Measurements from ENCODE around the gene SLC2A1. TPM values are rescaled to one million over a fixed set of nuclear protein-coding genes. Genes with fewer than 3 reads are reported as not detected.
"Not testable (repeated sequence)": the region's sequence is repeated elsewhere in the genome, so short reads cannot be mapped to it uniquely, and the experiment has no call there.

Gene SLC2A1
- total RNA-seq, 2 donors from 2014 or later = 105 to 131 TPM

DNA sequence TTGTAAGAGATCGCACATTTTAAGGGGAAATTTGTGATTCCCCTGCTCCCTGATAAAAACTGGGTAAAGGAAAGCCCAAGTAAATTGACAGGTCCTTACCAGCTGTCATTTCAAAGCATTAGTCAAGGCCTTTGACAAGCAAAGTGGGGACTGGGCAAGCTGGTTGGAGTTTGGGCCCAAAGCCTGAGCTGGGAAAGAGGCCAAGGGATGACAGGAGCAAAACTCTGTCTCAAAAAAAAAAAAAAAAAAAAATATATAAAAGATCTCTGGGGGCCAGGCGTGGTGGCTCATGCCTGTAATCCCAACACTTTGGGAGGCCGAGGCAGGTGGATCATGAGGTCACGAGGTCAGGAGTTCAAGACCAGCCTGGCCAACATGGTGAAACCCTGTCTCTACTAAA lies 36.9 kb downstream of the SLC2A1 start:
- H3K27me3 Mint-ChIP-seq = no peaks in the 10 kb centered on the region
- H3K27ac Mint-ChIP-seq = no peak overlapping the region
- no peak for DNase-seq (ENCODE audit: low spot score)
- H3K4me3 Mint-ChIP-seq = no peak overlapping the region
- H3K9me3 Mint-ChIP-seq = no peaks in the 10 kb centered on the region
- peaks cover 7% of the 10 kb centered on the region for H3K36me3 Mint-ChIP-seq
- peaks cover 26 to 33% of the 10 kb centered on the region in 2 donors for H3K4me1 Mint-ChIP-seq (ENCODE audit: low read depth in 2 of 2)
- no peak for ATAC-seq

DNA sequence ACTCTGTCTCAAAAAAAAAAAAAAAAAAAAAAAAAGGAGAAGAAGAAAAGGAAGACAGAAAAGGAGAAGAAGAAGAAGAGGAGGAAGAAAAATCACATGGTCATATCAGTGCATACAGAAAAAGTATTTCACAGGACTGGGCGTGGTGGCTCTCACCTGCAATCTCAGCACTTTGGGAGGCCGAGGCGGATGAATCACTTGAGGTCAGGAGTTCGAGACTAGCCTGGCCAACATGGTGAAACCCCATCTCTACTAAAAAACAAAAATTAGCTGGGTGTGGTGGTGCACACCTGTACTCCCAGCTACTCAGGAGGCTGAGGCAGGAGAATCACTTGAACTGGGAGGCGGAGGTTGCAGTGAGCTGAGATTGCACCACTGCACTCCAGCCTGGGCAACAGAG lies 39.0 kb downstream of the SLC2A1 start:
- not testable (repeated sequence) for ATAC-seq, H3K27me3 Mint-ChIP-seq, H3K4me3 Mint-ChIP-seq, H3K36me3 Mint-ChIP-seq, H3K9me3 Mint-ChIP-seq, H3K27ac Mint-ChIP-seq
- DNase-seq (ENCODE audit: low spot score) = peak; percentile 15
- peaks cover 26 to 35% of the 10 kb centered on the region in 2 donors for H3K4me1 Mint-ChIP-seq (ENCODE audit: low read depth in 2 of 2)

DNA sequence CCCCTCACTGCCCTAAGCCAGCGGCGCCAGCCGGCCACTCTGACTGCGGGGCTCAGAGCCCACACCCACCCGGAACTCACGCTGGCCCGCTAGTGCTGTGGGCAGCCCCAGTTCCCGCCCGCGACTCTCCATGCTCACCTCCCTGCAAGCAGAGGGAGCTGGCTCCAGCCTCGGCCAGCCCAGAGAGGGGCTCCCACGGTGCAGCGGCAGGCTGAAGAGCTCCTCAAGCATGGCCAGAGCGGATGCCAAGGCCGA lies 41.5 kb downstream of the SLC2A1 start:
- no peak for DNase-seq (ENCODE audit: low spot score)
- no peak overlapping the region for H3K4me3 Mint-ChIP-seq
- H3K27ac Mint-ChIP-seq = no peak overlapping the region
- no peaks in the 10 kb centered on the region for H3K27me3 Mint-ChIP-seq
- no peaks in the 10 kb centered on the region for H3K9me3 Mint-ChIP-seq
- ATAC-seq = no peak
- peaks cover 12% of the 10 kb centered on the region for H3K36me3 Mint-ChIP-seq
- H3K4me1 Mint-ChIP-seq (ENCODE audit: low read depth in 2 of 2) = peaks cover 22 to 26% of the 10 kb centered on the region in 2 donors

DNA sequence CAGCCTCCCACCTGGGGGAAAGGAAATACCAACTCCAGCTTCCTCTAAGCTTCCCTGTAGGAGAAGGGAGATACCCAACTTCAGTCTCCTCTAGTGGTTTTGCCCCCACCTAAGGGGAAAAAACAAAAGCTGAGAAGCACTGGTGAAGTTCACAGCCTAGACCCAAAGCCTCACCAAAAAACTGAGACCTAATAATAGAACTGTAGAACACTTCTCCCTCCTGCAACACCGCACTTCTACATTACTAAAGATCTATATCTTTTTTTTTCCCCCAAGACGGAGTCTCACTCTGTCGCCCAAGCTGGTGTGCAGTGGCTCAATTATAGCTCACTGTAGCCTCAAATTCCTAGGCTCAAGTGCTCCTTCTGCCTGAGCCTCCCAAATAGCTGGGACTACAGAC lies 43.2 kb downstream of the SLC2A1 start:
- no peak for ATAC-seq
- Mint-ChIP-seq H3K4me3 (no peak overlapping the region), H3K36me3 (peaks cover 12% of the 10 kb centered on the region), H3K27ac (peak overlapping the region in 1 of 2 donors; percentile 14), H3K4me1 (ENCODE audit: low read depth in 2 of 2) (peaks cover 22 to 26% of the 10 kb centered on the region in 2 donors), H3K9me3 (no peaks in the 10 kb centered on the region), H3K27me3 (no peaks in the 10 kb centered on the region)
- DNase-seq (ENCODE audit: low spot score) = no peak

DNA sequence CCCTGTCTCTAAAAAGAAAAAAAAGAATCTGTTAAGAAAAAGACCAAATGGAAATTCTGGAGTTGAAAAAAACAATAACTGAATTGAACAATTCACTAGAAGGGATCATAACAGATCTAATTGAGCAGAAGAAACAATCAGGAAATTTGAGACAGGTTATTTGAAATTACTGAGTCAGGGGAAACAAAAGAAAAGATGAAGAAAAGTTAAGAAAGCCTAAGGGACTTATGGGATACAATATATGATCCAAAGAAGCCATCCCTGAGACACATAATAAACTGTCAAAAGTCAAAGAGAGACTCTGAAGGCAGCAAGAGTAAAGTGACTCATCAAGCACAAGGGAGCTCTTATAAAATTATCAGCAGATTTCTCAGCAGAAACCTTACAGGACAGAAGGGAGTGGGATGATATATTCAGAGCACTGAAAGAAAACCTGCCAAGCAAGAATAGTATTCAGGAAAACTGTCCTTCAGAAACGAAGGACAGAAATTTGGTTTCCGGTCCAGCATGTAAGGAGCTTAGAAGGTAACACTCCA lies 44.5 kb downstream of the SLC2A1 start:
- Mint-ChIP-seq H3K4me1 (ENCODE audit: low read depth in 2 of 2) (peaks cover 22 to 26% of the 10 kb centered on the region in 2 donors), H3K27ac (no peak overlapping the region), H3K36me3 (peaks cover 12% of the 10 kb centered on the region), H3K27me3 (no peaks in the 10 kb centered on the region), H3K9me3 (no peaks in the 10 kb centered on the region), H3K4me3 (no peak overlapping the region)
- DNase-seq (ENCODE audit: low spot score) (no peak), ATAC-seq (no peak)

DNA sequence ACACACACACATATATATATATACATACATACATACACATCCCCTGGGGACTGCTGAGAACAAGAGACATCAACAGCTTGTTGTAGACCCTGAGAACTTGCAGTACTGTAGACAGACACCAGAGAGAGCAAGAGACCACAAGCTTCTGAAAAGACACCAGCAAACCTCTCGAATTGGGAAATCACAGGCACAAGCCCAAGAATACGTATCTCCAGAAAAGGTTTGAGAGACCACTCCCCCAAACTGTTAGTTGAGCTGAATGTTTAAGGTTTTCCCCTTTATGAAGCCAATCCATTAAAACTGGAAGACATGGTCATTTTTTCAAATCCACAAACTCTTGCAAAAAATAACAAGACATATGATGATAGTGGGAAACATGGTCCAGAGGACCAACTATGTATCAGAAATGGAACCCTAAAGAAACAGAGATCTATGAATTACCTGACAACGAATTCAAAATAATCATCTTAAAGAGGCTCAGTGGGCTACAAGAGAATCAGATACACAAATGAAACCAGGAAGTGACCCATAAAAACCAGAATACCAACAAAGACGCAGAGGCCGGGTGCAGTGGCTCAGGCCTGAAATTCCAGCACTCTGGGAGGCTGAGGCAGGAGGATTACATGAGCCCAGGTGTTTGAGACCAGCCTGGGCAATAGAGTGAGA lies 45.1 kb downstream of the SLC2A1 start:
- Mint-ChIP-seq H3K27ac (no peak overlapping the region), H3K4me3 (no peak overlapping the region)

DNA sequence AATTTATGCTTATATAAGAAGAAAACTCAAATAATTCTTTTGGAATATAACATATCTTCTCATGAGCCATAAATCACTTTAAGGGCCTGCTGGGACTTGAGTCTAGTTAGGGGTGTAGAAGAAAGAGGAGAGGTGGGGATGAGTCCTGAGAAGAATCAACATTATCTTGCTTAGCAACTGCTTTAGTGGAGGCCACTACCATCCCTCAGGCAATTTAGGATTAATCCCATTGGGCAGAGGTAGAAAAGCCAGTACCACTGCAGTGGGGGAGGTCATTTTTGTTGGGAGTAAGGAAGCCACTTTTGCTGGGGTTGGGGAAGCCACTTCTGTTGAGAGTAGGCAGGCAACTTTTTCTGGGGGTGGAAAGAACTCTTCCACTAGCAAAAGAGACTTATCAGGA lies 47.7 kb downstream of the SLC2A1 start:
- H3K27me3 Mint-ChIP-seq = no peaks in the 10 kb centered on the region
- peaks cover 19 to 23% of the 10 kb centered on the region in 2 donors for H3K4me1 Mint-ChIP-seq (ENCODE audit: low read depth in 2 of 2)
- ATAC-seq (no peak), DNase-seq (ENCODE audit: low spot score) (no peak)
- H3K4me3 Mint-ChIP-seq = no peak overlapping the region
- no peak overlapping the region for H3K27ac Mint-ChIP-seq
- H3K9me3 Mint-ChIP-seq = no peaks in the 10 kb centered on the region
- H3K36me3 Mint-ChIP-seq = peaks cover 12% of the 10 kb centered on the region

More for the DNA sequence above, 45.1 kb downstream of the SLC2A1 start:
- DNase-seq (ENCODE audit: low spot score) = no peak
- peaks cover 12% of the 10 kb centered on the region for H3K36me3 Mint-ChIP-seq
- no peaks in the 10 kb centered on the region for H3K9me3 Mint-ChIP-seq
- peaks cover 22 to 26% of the 10 kb centered on the region in 2 donors for H3K4me1 Mint-ChIP-seq (ENCODE audit: low read depth in 2 of 2)
- peak; percentile 82 to 84 for ATAC-seq
- H3K27me3 Mint-ChIP-seq = no peaks in the 10 kb centered on the region

DNA sequence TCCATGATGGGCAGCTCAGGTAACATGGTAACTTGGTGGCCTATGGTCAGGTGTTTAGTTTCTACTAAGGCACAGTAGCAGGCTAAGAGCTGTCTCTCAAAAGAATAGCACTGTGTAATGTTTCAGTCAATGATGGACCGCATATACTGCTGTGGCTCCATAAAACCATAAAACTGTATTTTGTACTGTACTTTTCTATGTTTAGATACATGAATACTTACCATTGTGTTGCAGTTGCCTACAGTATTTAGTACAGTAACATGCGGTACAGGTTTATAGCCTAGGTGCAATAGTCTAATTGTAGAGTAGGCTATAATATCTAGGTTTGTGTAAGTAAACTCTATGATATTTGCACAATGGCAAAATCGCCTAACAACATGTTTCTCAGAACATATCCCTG lies 50.6 kb downstream of the SLC2A1 start:
- no peaks in the 10 kb centered on the region for H3K4me1 Mint-ChIP-seq (ENCODE audit: low read depth in 2 of 2)

DNA sequence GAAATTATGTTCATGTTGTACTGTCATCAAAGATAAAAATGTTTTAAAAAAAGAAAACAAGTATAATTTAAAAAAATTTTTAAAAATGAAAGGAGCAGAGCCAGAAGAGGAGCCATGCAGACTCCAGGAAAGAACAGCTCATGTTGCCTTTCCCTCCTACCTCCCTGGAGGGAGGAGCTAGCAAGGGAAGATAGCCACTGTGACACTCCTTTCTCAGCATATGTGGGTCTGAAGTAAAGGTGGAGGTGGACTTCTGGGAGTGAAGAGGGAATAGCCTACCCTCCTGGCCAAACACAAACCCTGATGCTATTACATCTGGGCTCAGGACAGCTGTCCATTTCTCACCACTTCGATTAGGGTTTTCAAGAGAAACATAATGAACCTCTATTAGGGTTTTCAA lies 54.2 kb downstream of the SLC2A1 start:
- Mint-ChIP-seq H3K27ac (no peak overlapping the region), H3K4me3 (no peak overlapping the region), H3K36me3 (peaks cover under 1% of the 10 kb centered on the region), H3K27me3 (peaks cover under 1 to 4% of the 10 kb centered on the region in 2 donors), H3K9me3 (no peaks in the 10 kb centered on the region), H3K4me1 (ENCODE audit: low read depth in 2 of 2) (no peaks in the 10 kb centered on the region)
- DNase-seq (ENCODE audit: low spot score) (no peak), ATAC-seq (no peak)

More for the DNA sequence above, 50.6 kb downstream of the SLC2A1 start:
- H3K36me3 Mint-ChIP-seq = no peaks in the 10 kb centered on the region
- DNase-seq (ENCODE audit: low spot score) (no peak), ATAC-seq (no peak)
- no peaks in the 10 kb centered on the region for H3K27me3 Mint-ChIP-seq
- H3K4me3 Mint-ChIP-seq = no peak overlapping the region
- H3K9me3 Mint-ChIP-seq = no peaks in the 10 kb centered on the region
- no peak overlapping the region for H3K27ac Mint-ChIP-seq

DNA sequence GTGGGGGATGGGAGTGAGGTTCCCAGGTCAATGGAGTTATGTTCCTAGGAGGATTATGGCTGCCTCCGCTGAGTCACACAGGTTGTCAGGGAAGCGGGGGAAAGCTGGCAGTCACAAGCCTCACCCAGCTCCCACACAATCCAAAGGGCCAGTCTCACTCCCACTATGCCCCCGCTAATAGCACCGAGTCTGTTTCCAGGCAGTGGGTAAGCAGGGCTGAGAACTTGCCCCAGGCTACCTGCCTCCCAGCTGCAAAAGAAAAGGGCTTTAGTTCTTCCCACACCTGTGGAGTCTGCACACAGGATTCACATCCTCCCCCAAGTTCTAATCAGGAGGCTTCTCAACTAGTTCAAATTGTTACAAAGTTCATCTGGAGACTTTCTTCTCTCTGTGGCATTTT lies 58.7 kb downstream of the SLC2A1 start:
- DNase-seq (ENCODE audit: low spot score); ATAC-seq; H3K4me3 Mint-ChIP-seq; H3K27ac Mint-ChIP-seq; H3K4me1 Mint-ChIP-seq (ENCODE audit: low read depth in 2 of 2); H3K9me3 Mint-ChIP-seq: not testable (repeated sequence)
- H3K27me3 Mint-ChIP-seq = peaks cover 34 to 35% of the 10 kb centered on the region in 2 donors
- peaks cover 15% of the 10 kb centered on the region for H3K36me3 Mint-ChIP-seq

DNA sequence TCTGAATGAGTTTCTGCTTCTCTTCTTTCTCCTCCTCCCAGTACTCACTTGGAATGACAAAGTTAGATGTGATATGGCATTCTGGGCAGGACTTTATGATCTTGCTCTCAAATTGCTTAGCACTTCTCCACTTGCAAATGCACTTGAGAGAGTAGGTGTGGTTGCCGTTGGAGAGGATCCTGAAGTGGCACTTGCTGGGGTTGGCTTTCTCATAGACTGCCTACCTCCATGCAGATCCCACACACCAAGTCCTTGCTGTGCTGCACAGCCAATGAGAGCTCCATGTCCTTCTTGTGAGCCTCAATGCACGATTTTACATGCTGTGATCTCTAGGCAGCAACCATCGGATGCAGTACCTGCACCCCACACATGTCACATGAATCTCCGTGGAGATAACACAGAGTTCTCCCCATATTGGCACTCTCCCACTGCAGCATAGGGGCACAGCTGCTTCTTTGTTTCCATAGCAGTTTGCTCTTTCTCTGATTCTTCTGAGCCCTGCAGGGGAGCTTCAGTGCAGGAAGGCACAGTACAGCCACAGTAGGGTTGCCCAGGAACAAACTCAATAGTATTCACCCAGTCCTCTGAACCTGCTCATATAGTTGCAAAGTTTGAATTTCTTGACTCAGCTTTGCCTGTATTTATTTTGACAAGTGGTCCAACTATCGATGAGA lies 67.1 kb downstream of the SLC2A1 start:
- no peaks in the 10 kb centered on the region for H3K9me3 Mint-ChIP-seq
- no peaks in the 10 kb centered on the region for H3K4me1 Mint-ChIP-seq (ENCODE audit: low read depth in 2 of 2)
- no peaks in the 10 kb centered on the region for H3K36me3 Mint-ChIP-seq
- no peak overlapping the region for H3K4me3 Mint-ChIP-seq
- no peak for ATAC-seq
- H3K27me3 Mint-ChIP-seq = peaks cover 20 to 23% of the 10 kb centered on the region in 2 donors
- no peak for DNase-seq (ENCODE audit: low spot score)
- no peak overlapping the region for H3K27ac Mint-ChIP-seq

DNA sequence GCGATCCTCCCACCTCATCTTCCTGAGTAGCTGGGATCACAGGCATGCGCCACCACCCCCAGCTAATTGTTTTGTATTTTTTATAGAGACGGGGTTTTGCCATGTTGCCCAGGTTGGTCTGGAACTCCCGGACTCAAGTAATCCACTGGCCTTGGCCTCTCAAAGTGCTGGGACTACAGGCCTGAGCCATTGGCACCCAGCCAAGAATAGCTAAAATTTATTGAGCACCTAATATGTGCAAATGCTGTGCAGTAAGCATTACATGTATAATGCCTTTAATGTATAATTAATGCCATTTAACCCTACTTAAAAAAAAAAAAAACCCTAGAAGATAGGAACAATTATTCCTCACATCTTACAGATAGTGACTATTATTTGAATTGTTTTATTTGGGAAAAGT lies 69.4 kb downstream of the SLC2A1 start:
- Mint-ChIP-seq H3K4me1 (ENCODE audit: low read depth in 2 of 2) (no peaks in the 10 kb centered on the region), H3K9me3 (no peaks in the 10 kb centered on the region), H3K4me3 (no peak overlapping the region), H3K27ac (no peak overlapping the region), H3K27me3 (peaks cover 9 to 14% of the 10 kb centered on the region in 2 donors), H3K36me3 (no peaks in the 10 kb centered on the region)
- ATAC-seq (no peak), DNase-seq (ENCODE audit: low spot score) (no peak)

DNA sequence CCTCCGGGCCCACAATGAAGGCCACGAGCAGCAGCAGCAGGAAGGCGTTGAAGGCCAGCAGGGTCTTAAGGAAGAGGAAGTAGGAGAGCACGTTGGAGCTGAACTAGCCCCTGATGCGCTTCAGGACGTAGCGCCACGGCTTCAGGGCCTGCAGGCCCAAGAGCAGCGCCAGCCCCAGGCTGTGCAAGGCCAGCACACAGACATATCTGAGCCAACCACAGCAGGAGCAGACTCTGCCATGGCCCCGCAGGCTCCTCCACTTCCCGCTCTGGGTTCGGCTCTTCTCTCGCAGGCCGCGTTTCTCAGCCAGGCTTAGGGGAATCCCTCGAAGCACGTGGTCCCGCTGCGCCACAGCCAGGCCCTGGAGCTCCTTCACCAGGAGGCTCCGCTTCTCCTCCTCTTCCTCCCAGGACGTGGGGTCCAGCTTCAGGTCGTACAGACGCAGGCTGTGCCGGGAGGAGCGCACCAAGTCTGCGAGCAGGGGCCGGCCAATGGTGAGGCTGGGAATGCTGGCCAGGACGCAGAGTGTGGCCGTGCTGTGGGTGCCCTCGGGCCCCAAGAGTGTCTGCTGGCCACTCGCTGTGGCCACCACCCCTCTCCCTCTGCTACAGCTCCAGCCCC lies 70.5 kb downstream of the SLC2A1 start:
- H3K9me3 Mint-ChIP-seq = no peaks in the 10 kb centered on the region
- peaks cover 9 to 15% of the 10 kb centered on the region in 2 donors for H3K27me3 Mint-ChIP-seq
- no peak for DNase-seq (ENCODE audit: low spot score)
- no peaks in the 10 kb centered on the region for H3K4me1 Mint-ChIP-seq (ENCODE audit: low read depth in 2 of 2)
- peak in 1 of 2 donors; percentile 35 for ATAC-seq
- no peak overlapping the region for H3K4me3 Mint-ChIP-seq
- H3K27ac Mint-ChIP-seq = no peak overlapping the region
- H3K36me3 Mint-ChIP-seq = no peaks in the 10 kb centered on the region

DNA sequence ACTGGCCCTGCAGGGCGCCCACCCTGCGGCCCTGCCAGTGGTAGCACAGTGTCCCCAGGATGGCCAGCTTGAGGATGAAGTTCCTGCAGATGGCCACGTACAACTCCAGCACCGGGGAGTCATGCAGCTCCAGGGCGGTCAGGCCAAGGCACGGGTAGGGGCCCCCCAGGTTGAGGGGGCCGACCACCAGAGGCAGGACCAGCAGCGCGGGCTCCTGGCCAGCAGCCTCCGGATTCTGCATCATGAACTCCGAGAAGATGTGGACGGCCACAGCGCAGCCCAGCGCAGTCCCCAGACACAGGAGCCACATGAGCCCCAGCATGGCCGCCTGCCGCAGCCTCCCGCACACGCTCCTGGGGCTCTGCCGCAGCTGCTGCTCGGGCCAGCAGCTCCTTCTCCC lies 71.3 kb downstream of the SLC2A1 start:
- H3K27ac Mint-ChIP-seq = no peak overlapping the region
- H3K27me3 Mint-ChIP-seq = peaks cover 9 to 15% of the 10 kb centered on the region in 2 donors
- no peaks in the 10 kb centered on the region for H3K36me3 Mint-ChIP-seq
- H3K4me1 Mint-ChIP-seq (ENCODE audit: low read depth in 2 of 2) = no peaks in the 10 kb centered on the region
- H3K4me3 Mint-ChIP-seq = no peak overlapping the region
- DNase-seq (ENCODE audit: low spot score) = no peak
- no peaks in the 10 kb centered on the region for H3K9me3 Mint-ChIP-seq
- ATAC-seq = peak in 1 of 2 donors; percentile 24

Data from natural killer cell treated with Interleukin-12 subunit alpha and Interleukin-12 subunit beta and Interleukin-15 and Interleukin-18, amount 100 ng/mL, for 72 hours (primary cell).